GM21390 (cell line): ENCODE data around the gene DCC.

Experiments
- ATAC-seq: cut with Tn5 transposase; IDR thresholded peaks from one replicate; pipeline ENCODE4 v1.9.1; 2021; ENCODE audit not compliant: unreplicated experiment

Gene DCC

DNA sequence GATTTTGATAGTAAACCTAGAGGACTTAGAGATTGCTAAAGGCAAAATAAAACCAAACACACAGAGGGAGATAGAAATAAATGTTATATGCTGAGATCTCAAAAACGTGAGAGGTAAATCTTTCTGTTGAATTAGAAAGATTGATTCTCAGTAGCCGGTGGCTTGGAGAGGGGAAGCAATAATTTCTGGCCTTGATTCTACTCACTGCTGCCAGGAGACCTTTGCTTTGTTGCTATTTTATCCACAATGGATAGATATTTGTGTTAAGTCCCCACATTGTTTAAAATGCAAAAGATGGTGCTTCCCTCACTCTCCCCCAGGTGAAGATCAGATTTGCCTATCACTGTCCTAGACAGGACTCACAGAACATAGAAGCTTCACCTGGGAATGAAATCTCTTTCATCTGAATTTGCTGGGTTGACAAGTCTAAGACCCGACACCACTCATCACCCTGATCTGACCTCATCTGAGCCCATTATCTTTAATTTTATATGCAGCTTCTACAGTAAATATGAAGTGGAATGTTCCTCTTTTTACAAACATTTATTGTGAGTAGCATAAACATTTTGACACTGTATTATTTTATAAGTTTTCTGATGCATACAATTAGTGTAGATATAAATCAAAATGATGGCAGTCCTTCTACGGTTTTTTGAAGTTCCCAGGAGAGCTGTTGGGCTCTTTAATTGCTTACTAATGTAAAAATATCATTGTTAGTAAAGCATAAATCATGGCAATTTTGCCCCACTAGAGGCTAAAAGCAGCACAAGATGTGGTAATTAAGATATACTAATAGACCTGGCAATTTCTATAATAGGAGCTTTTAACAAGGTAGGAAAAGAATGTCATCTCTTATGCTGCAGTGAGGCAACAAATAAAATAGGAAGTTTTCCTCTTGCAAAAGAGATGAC is 149.7 kb downstream of the DCC start:
- ATAC-seq, result no peak

DNA sequence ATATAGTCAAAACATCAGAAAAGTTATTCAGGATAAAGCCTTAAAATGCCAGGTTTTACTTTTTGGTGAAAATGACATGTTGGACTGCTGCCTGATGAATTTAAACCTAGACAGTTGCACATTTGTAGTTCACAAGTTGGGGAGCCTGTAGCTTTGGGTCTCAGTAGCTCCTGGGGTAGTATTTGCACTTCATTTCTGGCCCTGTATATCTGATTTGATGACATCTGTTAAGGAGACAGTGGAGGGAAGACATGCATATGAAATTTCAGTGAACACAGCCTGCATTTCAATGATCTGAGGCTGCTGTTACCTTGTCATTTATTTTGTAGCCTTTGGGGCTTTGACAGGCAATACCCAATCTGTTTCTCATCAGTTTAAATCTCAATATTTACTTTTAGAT is 156.4 kb downstream of the DCC start:
- no peak for ATAC-seq

DNA sequence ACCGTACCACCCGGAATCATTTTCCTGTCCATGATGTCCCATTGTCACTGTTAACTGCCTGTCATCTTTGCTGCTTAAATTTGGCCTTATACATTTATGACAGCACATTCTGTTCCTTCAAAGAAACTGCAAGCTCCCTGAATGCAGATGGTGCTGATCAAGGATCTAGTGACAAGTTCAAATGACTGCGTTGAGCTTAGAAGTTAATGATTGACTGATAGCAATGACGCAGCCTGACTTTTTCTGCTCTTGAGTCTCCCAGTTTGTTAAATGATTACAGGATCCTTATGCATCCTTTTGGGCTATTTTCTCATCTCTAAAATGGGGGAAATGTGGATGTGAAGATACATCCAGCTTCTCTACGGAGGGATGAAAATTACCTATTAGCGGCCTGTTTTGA is 159.0 kb downstream of the DCC start:
- ATAC-seq, result no peak

DNA sequence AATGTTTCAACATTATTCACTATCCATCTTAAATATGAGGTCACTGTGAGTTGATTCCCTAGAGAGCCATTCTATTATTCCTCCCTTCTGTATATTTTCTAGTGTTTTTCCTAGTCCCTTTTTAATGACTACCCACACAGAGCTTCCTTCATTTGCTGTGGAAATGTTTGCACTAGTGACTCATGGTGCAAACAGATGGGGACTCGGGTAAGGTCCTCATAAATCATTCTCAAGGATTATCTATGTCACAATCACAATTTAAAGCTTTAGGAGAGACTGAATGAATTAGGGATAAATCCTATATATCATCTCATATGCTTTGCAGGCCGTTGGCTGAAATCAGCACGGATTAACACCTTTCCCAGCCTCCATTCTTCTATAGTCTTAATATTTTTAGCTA is 159.6 kb downstream of the DCC start:
- ATAC-seq, result no peak

- no peak for ATAC-seq
These were observed 164.6 kb downstream of the DCC start for GRCh38 chr18:52504589-52504988.

DNA sequence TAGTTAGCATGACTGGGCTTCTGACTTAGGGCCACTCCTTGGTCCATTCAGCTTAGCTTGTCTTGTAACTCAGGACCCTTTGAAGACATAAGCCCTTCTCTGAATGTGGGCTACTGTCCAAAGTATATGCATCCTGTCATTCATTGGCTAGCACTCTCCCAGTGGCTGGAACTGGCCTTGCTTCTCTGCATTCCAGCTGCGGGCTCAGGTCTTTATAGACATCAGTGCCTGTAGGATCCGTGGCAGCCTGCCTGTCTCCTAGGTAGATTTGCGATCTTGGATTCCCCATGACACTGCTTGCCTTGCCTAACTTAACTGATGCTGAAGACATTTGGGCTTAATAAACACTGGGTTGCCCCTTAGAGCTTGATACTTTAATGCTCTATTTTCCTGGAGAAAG is 170.1 kb downstream of the DCC start:
- ATAC-seq, result no peak

DNA sequence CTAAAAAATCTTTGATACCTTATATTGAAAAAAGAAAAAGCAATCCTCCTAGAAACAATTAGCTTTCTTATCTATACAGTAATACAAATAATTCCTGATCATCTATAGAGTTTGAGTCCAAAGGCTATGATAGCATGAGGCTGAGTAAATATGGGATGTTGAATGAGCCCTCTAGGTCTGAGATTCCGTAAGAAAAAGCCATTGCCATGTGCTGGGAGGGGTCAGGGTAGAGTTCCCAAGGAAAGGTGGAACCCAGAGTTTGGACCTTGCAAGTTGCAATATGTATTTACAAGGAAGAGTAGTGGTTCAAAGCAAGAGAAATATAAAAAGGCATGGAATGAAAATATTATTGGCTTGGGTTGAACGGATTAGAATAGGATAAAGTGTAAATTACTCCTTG is 178.1 kb downstream of the DCC start:
- no peak for ATAC-seq

DNA sequence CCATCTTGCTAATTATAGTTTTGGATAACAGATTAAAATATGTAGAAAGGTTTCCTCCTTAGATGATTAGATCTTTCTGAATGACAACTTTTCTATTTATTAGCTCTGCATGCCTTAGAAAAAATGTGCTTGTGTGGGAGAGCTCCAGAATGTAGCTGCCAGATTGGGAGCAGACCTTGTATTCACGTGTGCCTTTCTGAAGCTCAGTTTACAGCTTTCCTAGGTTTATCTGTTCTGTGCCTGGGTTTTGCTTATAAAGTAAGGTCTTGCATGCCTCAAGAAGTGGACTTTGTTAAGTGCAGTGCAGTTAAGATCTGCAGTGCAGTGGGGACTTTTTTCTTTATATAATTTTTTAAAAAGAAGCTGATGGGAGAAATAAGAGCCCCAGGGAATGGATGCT is 179.0 kb downstream of the DCC start:
- no peak for ATAC-seq

GRCh38 chr18:52523566-52523965 is 183.6 kb downstream of the DCC start:
- ATAC-seq, result no peak

DNA sequence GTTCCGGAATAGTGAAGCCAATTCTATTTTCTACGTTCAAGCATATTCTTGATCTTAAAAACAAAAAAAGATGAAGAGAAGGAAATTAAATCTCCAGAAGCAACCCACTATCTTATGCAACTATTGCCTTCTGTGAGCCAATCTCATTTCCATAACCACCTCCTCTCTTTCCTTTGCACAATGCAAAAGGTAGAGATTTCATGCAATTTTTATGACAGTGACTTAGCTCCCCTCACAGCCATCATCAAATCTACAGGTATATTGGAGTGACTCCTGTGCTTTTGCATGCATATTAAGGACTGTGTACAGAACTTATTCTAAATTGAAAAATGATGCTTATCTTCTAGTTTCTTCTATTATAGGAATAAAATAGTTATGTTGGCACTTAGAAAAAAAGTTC is 191.8 kb downstream of the DCC start:
- no peak for ATAC-seq

DNA sequence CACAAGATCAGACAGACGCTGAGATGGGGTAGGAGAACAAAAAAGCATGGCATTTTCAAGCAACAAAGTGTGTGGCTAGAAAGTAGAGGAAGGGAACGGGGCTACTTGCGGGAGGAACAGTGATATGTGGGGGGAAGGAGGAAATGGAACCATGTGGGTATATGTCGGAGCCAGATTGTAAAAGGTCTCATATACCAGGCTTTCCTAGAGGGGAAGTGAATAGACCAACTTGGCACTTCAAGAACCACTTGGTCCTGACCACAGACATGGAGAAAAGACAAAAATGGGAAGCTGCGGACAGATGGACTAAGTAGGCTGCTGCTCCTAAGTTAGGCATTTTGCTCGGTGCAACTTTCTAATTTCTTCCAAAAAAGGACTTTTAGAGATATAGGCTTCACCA is 196.0 kb downstream of the DCC start:
- ATAC-seq, result no peak

DNA sequence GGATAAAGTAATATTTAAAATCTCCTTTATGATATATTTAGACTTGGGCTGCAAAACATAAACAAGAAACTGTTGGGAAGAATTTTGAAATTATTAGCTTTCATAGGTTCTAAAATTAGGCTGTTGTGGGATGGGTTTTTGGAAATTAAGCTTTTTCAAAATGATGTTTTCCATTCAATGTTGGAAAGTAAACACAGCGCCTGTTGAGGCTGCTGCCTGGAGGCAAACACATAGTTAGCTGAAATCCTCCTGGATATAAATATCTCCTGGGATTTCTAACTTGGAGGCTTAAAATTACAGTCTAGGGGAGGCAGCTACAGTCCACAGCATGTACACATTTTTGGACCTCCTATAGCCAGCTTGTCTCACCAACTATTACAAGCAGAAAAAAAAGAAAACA is 197.3 kb downstream of the DCC start:
- ATAC-seq, result no peak

DNA sequence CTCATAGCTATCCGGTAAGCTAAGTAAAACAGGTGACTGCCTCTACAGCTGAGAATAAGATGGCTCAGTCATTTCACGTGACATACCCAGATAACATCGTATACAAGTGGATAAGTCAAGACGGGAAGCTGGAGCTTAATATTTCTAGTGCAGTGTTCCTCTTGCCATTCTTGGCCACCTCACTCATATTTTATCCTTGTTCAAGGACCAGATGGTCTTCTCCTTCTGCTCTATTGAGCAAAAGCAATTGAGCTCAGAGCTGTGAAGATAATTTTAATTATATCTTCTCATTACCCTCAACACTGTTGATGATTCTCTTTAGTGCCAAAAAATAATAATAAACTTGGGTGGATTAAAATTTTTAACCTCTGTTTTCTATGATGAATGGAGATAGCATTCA is 201.1 kb downstream of the DCC start:
- no peak for ATAC-seq

- no peak for ATAC-seq
These were observed 204.1 kb downstream of the DCC start for GRCh38 chr18:52544086-52544485.

- ATAC-seq, result no peak
These were observed 206.8 kb downstream of the DCC start for GRCh38 chr18:52546686-52547346.

DNA sequence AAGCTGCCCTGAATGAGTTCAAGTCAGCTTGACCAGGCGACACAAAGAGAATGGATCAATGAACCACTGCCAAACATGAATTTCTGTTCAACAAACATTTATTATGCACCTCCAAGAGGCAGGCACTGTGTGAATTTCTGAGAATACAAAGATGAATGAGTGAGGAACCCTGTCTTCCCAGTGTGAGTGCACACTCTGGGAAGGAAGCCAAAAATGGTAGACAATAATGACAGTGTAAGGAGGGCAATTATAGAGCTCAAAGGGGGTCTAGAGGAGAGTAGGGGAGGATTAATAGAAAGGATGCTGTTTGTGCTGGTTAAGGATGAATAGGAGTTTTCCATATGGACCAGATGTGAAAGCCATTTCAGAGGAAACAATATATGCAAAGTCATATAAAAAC is 213.4 kb downstream of the DCC start:
- ATAC-seq, result no peak

GRCh38 chr18:52554180-52554579 is 214.2 kb downstream of the DCC start:
- ATAC-seq, result no peak

- ATAC-seq, result no peak
These were observed 227.4 kb downstream of the DCC start for GRCh38 chr18:52567360-52567759.

DNA sequence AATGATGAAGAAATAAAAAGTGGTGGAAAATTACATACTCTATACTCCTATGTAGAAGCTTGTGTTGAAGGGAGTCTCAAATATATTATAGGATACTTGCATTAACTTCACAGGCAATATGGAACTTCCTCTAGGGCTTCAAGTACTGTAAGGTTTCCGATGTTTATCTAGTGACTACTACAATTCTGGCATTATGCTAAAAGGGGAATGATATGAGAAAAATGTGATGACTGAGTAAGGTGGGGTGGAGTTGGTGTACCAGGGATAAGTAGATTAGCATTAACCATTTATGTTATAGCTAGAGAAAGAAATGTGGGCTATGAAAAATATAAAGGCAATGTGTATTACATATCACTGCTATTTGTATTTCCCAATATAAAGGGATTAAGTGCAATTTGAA is 229.5 kb downstream of the DCC start:
- no peak for ATAC-seq

DNA sequence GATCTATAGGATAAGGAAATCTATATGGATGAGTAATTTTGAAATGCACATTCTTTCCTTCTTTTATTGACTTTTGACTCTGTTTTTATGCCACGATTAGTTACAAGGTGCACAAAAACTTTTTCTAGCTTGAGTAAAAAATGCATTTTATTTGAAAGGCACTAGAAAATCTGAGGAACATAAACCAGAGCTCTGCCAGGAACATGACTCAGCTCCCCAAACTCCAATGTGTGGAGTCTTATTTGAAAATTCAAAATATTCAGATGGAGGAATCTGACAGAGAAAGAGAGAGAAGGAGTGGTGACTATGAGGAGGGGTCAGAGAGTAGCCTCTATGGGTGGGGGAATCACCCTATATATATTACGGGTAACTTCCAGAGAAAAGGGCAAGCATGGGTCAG is 231.0 kb downstream of the DCC start:
- no peak for ATAC-seq

DNA sequence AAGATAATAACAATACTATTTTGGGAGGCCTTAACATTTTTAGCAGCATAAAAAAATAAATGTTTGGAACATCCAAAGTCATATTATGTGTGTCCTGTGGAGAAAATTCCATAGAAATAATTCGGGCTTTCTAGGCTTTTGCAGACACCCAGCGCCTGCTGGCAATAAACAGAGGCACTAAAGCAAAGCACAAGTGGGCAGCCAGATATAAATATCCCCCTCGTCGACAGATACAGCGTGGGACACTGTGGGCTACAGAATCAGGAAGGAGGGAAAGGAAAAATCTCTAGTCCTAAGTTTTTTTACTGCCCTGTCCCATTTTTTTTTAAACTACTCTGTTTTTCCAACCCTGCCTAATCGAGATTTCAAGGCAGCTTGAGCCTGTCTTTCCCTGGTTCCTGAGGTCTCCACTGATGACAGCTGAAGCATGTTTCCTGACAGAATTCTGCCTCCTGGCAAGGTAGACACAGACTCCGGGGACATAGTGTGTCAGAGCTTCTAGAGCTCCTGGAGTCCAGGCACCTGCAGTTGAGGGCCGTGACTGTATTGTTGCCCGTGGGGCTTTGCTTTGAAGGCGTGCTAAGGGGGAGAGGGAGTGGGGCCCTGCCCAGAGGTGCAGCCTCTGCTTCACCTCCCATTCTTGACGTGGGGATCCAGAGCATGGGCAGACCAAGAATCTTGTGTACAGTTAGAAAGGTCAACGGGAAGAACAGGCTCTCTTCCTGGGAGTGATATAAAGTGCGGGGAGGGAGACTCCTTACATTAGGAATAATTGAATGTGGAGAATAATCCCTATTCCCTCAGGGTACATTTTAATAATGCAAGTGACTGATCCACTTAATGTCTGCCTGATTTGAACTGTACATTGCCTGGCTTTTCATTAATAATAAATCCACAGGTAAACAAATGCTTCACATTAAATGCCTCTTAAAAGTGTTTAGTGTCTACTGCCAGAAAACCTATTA is 232.3 kb downstream of the DCC start:
- ATAC-seq, result no peak
